GM23338 (cell line): ENCODE results near the gene JMJD1C. TPM values are rescaled to one million over a fixed set of nuclear protein-coding genes. Genes with fewer than 3 reads are reported as not detected.

Experiments used
- ATAC-seq: fragments of 200-7000 bp; cut with Tn5 transposase; 3 replicates; pipeline ENCODE4 v1.9.1; 2020
- DNase-seq: peaks from one replicate; pipeline ENCODE4 v3.0.0-alpha.2; 2015; ENCODE audit warnings: low spot score
- H2AFZ ChIP-seq: fragments of 200-600 bp; sonication (generic); 2 replicates; pipeline ENCODE4 v1.8.0; 2016; ENCODE audit warnings: antibody characterized with exemption, mild to moderate bottlenecking, moderate library complexity
- H3F3A ChIP-seq: fragments of 200-600 bp; sonication (generic); replicated peaks from 2 replicates; pipeline ENCODE4 v1.8.0; 2017; ENCODE audit warnings: antibody characterized with exemption, mixed run types, low read depth
- H3K27ac ChIP-seq: fragments of 200-600 bp; sonication (generic); 2 replicates; pipeline ENCODE4 v1.6.1; 2016; ENCODE audit warnings: low read depth
- H3K27me3 ChIP-seq: fragments of 200-600 bp; sonication (generic); 2 replicates; pipeline ENCODE4 v1.8.0; 2016; ENCODE audit warnings: mild to moderate bottlenecking, mixed run types, moderate library complexity; ENCODE audit not compliant: insufficient read depth
- H3K36me3 ChIP-seq: fragments of 200-600 bp; sonication (generic); 2 replicates; pipeline ENCODE4 v1.8.0; 2016; ENCODE audit warnings: mild to moderate bottlenecking; ENCODE audit not compliant: insufficient read depth
- H3K4me1 ChIP-seq: fragments of 200-600 bp; sonication (generic); 2 replicates; pipeline ENCODE4 v1.8.0; 2016; ENCODE audit warnings: mild to moderate bottlenecking, moderate library complexity; ENCODE audit not compliant: insufficient read depth
- H3K4me2 ChIP-seq: fragments of 200-600 bp; sonication (generic); 2 replicates; pipeline ENCODE4 v1.7.1; 2017; ENCODE audit warnings: mixed run types
- H3K4me3 ChIP-seq: fragments of 200-600 bp; sonication (generic); 2 replicates; pipeline ENCODE4 v1.6.1; 2016; ENCODE audit warnings: mixed run types
- H3K79me2 ChIP-seq: fragments of 200-600 bp; sonication (generic); replicated peaks from 2 replicates; pipeline ENCODE4 v1.8.0; 2017; ENCODE audit warnings: mild to moderate bottlenecking; ENCODE audit not compliant: insufficient read depth
- H3K9me2 ChIP-seq: fragments of 200-600 bp; sonication (generic); 2 replicates; pipeline ENCODE4 v1.8.0; 2017; ENCODE audit not compliant: insufficient read depth
- H4K20me1 ChIP-seq: fragments of 200-600 bp; sonication (generic); replicated peaks from 2 replicates; pipeline ENCODE4 v1.8.0; 2017; ENCODE audit warnings: mild to moderate bottlenecking; ENCODE audit not compliant: insufficient read depth
- H3K27ac Mint-ChIP-seq: 2 replicates; pipeline ENCODE4 v1.8.0; 2020; ENCODE audit warnings: inconsistent platforms, mild to moderate bottlenecking, moderate library complexity, mixed read lengths
- H3K27me3 Mint-ChIP-seq: 3 replicates; pipeline ENCODE4 v1.8.0; 2022; ENCODE audit warnings: low read depth, mild to moderate bottlenecking, moderate library complexity, mixed read lengths, inconsistent platforms; ENCODE audit not compliant: insufficient read depth, poor library complexity
- H3K36me3 Mint-ChIP-seq: 3 replicates; pipeline ENCODE4 v1.8.0; 2021; ENCODE audit warnings: low read depth, mild to moderate bottlenecking, inconsistent platforms, moderate library complexity, mixed read lengths
- H3K4me1 Mint-ChIP-seq: 3 replicates; pipeline ENCODE4 v1.8.0; 2020; ENCODE audit warnings: mild to moderate bottlenecking, inconsistent platforms, mixed read lengths
- H3K4me3 Mint-ChIP-seq: 3 replicates; pipeline ENCODE4 v1.8.0; 2021; ENCODE audit warnings: moderate library complexity, mild to moderate bottlenecking, inconsistent platforms, mixed read lengths
- H3K9me3 Mint-ChIP-seq: 3 replicates; pipeline ENCODE4 v1.8.0; 2020; ENCODE audit warnings: moderate library complexity, mild to moderate bottlenecking, inconsistent platforms, mixed read lengths
- CREB1 ChIP-seq: fragments of 250-450 bp; sonication (Bioruptor Pico); IDR thresholded peaks from 2 replicates; pipeline ENCODE4 v1.5.0; 2020; ENCODE audit warnings: low read depth, mild to moderate bottlenecking, moderate library complexity
- ETS1 ChIP-seq: IDR thresholded peaks from 2 replicates; pipeline ENCODE4 v1.6.1; 2016; ENCODE audit warnings: antibody characterized with exemption
- EZH2 ChIP-seq: fragments of 200-600 bp; sonication (generic); IDR thresholded peaks from one replicate; pipeline ENCODE4 v1.8.0; 2017; ENCODE audit warnings: antibody characterized with exemption, mild to moderate bottlenecking, low read depth; ENCODE audit not compliant: unreplicated experiment
- JUNB ChIP-seq: IDR thresholded peaks from one replicate; pipeline ENCODE4 v1.6.1; 2016; ENCODE audit warnings: antibody characterized with exemption; ENCODE audit not compliant: unreplicated experiment
- NANOG ChIP-seq: IDR thresholded peaks from 2 replicates; pipeline ENCODE4 v1.6.1; 2016; ENCODE audit warnings: antibody characterized with exemption, borderline replicate concordance
- REST ChIP-seq: IDR thresholded peaks from one replicate; pipeline ENCODE4 v1.6.1; 2018; ENCODE audit warnings: antibody characterized with exemption; ENCODE audit not compliant: unreplicated experiment
- STAT1 ChIP-seq: IDR thresholded peaks from one replicate; pipeline ENCODE4 v1.6.1; 2016; ENCODE audit warnings: antibody characterized with exemption; ENCODE audit not compliant: unreplicated experiment
- ZNF462 ChIP-seq: fragments of 250-450 bp; sonication (Bioruptor Pico); IDR thresholded peaks from 2 replicates; pipeline ENCODE4 v1.5.0; 2020; ENCODE audit warnings: mild to moderate bottlenecking, moderate library complexity
- polyA plus RNA-seq: library from polyadenylated mRNA; unstranded; fragments of >200 nt; fragmentation: Nextera tagmentation; extraction: Ambion mirVana; gene quantifications from 2 replicates; pipeline ENCODE4 v1.2.1, GENCODE V29; 2016
- total RNA-seq: library from RNA; depleted of rRNA; stranded (reverse); fragments of >200 nt; shearing (Covaris generic); gene quantifications from 2 replicates; pipeline ENCODE4 v1.2.3, GENCODE V29; 2014

The JMJD1C gene
- total and polyA plus RNA-seq, 2 experiments from 2014 or later = 333 to 435 TPM

- ATAC-seq = no peak
- H3K27ac Mint-ChIP-seq = no peak overlapping the region
- H3K36me3 Mint-ChIP-seq = peaks cover 67% of the 10 kb centered on the region
Measured at GRCh38 chr10:63209705-63210104, 256.1 kb downstream of the JMJD1C start.

GRCh38 chr10:63208986-63209385 lies 256.8 kb downstream of the JMJD1C start:
- peak; percentile 35; the same call in 2 of the 3 replicates for ATAC-seq
- H3K27ac Mint-ChIP-seq = no peak overlapping the region
- H3K27ac ChIP-seq = 0 out of 2 replicates have a peak overlapping the region, but pooled peaks have one; percentile 20
- no peak for TF ChIP-seq ETS1
- TF ChIP-seq ZNF462 (CRISPR knock-in tag) = no peak
- TF ChIP-seq CREB1 = no peak
- no peak for TF ChIP-seq JUNB

More at GRCh38 chr10:63209705-63210104, 256.1 kb downstream of the JMJD1C start:
- Mint-ChIP-seq H3K9me3 (no peaks in the 10 kb centered on the region; the same call in 2 of the 3 replicates), H3K27me3 (peaks cover under 1% of the 10 kb centered on the region), H3K4me1 (peaks cover 39% of the 10 kb centered on the region), H3K4me3 (no peak overlapping the region)
- no peak for DNase-seq
- Histone ChIP-seq H3K9me2 (no peaks in the 10 kb centered on the region), H3K36me3 (peaks cover 47% of the 10 kb centered on the region), H3K4me2 (peak overlapping the region; percentile 18; the same call in 1 of the 2 replicates), H3F3A (0 out of 2 replicates have a peak, but pooled peaks cover 6% of the 10 kb centered on the region), H3K27ac (no peak overlapping the region), H3K79me2 (peaks cover 100% of the 10 kb centered on the region), H2AFZ (no peak overlapping the region), H4K20me1 (peaks cover 70% of the 10 kb centered on the region), H3K4me1 (peaks cover 66% of the 10 kb centered on the region), H3K27me3 (no peaks in the 10 kb centered on the region), H3K4me3 (no peak overlapping the region)
- TF ChIP-seq EZH2 = no peak
- no peak for TF ChIP-seq REST
- TF ChIP-seq JUNB = no peak
- TF ChIP-seq NANOG = no peak
- TF ChIP-seq STAT1 = no peak
- no peak for TF ChIP-seq CREB1

More at GRCh38 chr10:63208986-63209385, 256.8 kb downstream of the JMJD1C start:
- Histone ChIP-seq H3K4me3 (no peak overlapping the region), H2AFZ (no peak overlapping the region), H3F3A (0 out of 2 replicates have a peak, but pooled peaks cover 6% of the 10 kb centered on the region), H3K4me2 (peak overlapping the region; percentile 39), H3K9me2 (no peaks in the 10 kb centered on the region), H4K20me1 (peaks cover 76% of the 10 kb centered on the region), H3K36me3 (peaks cover 44% of the 10 kb centered on the region), H3K79me2 (peaks cover 100% of the 10 kb centered on the region), H3K4me1 (peaks cover 73% of the 10 kb centered on the region), H3K27me3 (no peaks in the 10 kb centered on the region)
- peak; percentile 53 for DNase-seq
- Mint-ChIP-seq H3K4me1 (peaks cover 47% of the 10 kb centered on the region), H3K9me3 (no peaks in the 10 kb centered on the region), H3K27me3 (no peaks in the 10 kb centered on the region), H3K36me3 (peaks cover 62% of the 10 kb centered on the region), H3K4me3 (no peak overlapping the region)
